Right lobe of liver (tissue), 6 donors: ENCODE results near the gene E2F6. TPM values are rescaled to one million over a fixed set of nuclear protein-coding genes. Genes with fewer than 3 reads are reported as not detected.

Source experiments
- ATAC-seq, 4 donors: fragments of 200-7000 bp; cut with Tn5 transposase; one replicate each; pipeline ENCODE4 v1.9.1; 2020; ENCODE audit warnings: mild to moderate bottlenecking in 4 of 4, moderate library complexity in 4 of 4
- DNase-seq, 3 donors: peaks; one replicate each; pipeline ENCODE4 v3.0.0-alpha.2; 2020
- H3K27ac ChIP-seq, 3 donors: fragments of 200-600 bp; one replicate each; pipeline ENCODE4 v1.8.0; 2022
- H3K27me3 ChIP-seq, 2 donors: fragments of 200-600 bp; one replicate each; pipeline ENCODE4 v1.8.0; 2022
- H3K36me3 ChIP-seq, 4 donors: fragments of 200-600 bp; sonication (generic) in 1 of 4; one replicate each; pipeline versions ENCODE4 v1.5.1 to v1.8.0; 2017 to 2022; ENCODE audit warnings: control low read depth in 1 of 4
- H3K4me1 ChIP-seq, 4 donors: fragments of 200-600 bp; sonication (generic) in 1 of 4; one replicate each; pipeline versions ENCODE4 v1.5.1 to v1.8.0; 2017 to 2022; ENCODE audit warnings: control low read depth in 1 of 4
- H3K4me3 ChIP-seq, 3 donors: fragments of 200-600 bp; one replicate each; pipeline ENCODE4 v1.8.0; 2022
- H3K9me3 ChIP-seq, 4 donors: fragments of 200-600 bp; sonication (generic) in 1 of 4; one replicate each; pipeline versions ENCODE4 v1.5.1 to v1.8.0; 2017 to 2022; ENCODE audit warnings: control low read depth in 1 of 4
- CTCF ChIP-seq, 4 donors: fragments of 200-600 bp in 3 of 4; fragments of 450-650 bp in 1 of 4; IDR thresholded peaks; one replicate each; pipeline versions ENCODE4 v1.5.1 to v1.8.0; 2016 to 2022; ENCODE audit warnings: antibody characterized with exemption in 4 of 4, mild to moderate bottlenecking in 2 of 4
- POLR2A ChIP-seq: fragments of 450-650 bp; IDR thresholded peaks from one replicate; pipeline ENCODE4 v1.6.1; 2017; ENCODE audit warnings: antibody characterized with exemption, mild to moderate bottlenecking
- WGBS: methylation state at CpG from one replicate; pipeline ENCODE4 v1.1.6; 2018; ENCODE audit warnings: low coverage, low lambda C conversion rate; ENCODE audit not compliant: insufficient coverage; ENCODE audit errors: missing lambda C conversion rate; 5-methylcytosine and 5-hydroxymethylcytosine counted together
- intact Hi-C, 2 donors: fragments of 100-400 bp; cut with DNase I; formaldehyde crosslinking; loops; one replicate each; pipeline versions ENCODE4 v1.11.2 to v1.14.1; 2022
- total RNA-seq, 6 experiments: library from RNA; depleted of rRNA in 2 of 6; stranded (reverse); fragments of >200 nt in 2 of 6; fragmentation: NEBNext Ultra II Directional in 3 of 6; extraction: Animal tissue kit (Norgen Biotek cat#: 25700) in 3 of 6; gene quantifications; one replicate each; pipeline versions ENCODE4 v1.1.0 to v1.2.4, GENCODE V29; 2016 to 2023
- donor health status: DM: no; HTN: yes; CAD: no.
- donor health status: DM: no; HTN: no; CAD: no.
- donor health status: DM: no; HTN: no; CAD: no.
- donor health status: DM: no; HTN: yes; CAD: no.
- donor health status: DM: no; HTN: yes; CAD: no.

The E2F6 gene
- total RNA-seq, 6 experiments from 2014 or later = 4.4 to 9.9 (median 5.8) TPM

GRCh38 chr2:11412449-11412810, 53.5 kb downstream of the E2F6 start:
- Histone ChIP-seq H3K9me3 (no peaks in the 10 kb centered on the region), H3K4me1 (peaks cover 0 to 5% (median 0%) of the 10 kb centered on the region in 4 donors), H3K4me3 (peak overlapping the region in 1 of 3 donors; percentile 40), H3K36me3 (no peaks in the 10 kb centered on the region), H3K27ac (no peak overlapping the region), H3K27me3 (no peaks in the 10 kb centered on the region)
- WGBS = 74% methylated on average over 5 of the region's 5 CpGs
- TF ChIP-seq POLR2A = no peak
- no peak for TF ChIP-seq CTCF (IDR thresholded peaks at IDR 0.05)
- intact Hi-C loops = loop anchor here in 1 of 2 donors (5.0 kb wide), 1 partner anchor 180 kb away; no protein-coding TSS in a partner anchor
- DNase-seq (no peak), ATAC-seq (no peak)

- 16% methylated on average over 11 of the region's 11 CpGs for WGBS
- peak in 1 of 3 donors; percentile 60 for DNase-seq
- H3K4me1 ChIP-seq = peaks cover 0 to 5% (median 0%) of the 10 kb centered on the region in 4 donors
- ATAC-seq = peak; percentile 82 to 92 (median 88)
- no peaks in the 10 kb centered on the region for H3K9me3 ChIP-seq
- peak overlapping the region in 1 of 3 donors; percentile 7 for H3K27ac ChIP-seq
- H3K4me3 ChIP-seq = peak overlapping the region; percentile 6 to 40 (median 30)
- intact Hi-C loops = loop anchor here in 1 of 2 donors (5.0 kb wide), 1 partner anchor 180 kb away; no protein-coding TSS in a partner anchor
- H3K36me3 ChIP-seq = no peaks in the 10 kb centered on the region
- no peaks in the 10 kb centered on the region for H3K27me3 ChIP-seq
- TF ChIP-seq POLR2A = no peak
- TF ChIP-seq CTCF (IDR thresholded peaks at IDR 0.05) = peak; percentile 78 to 83 (median 80)
These were observed 54.1 kb downstream of the E2F6 start for GRCh38 chr2:11411768-11412448.

- no peaks in the 10 kb centered on the region for H3K9me3 ChIP-seq
- peak; percentile 11 to 31 (median 20) for ATAC-seq
- no peak for DNase-seq
- 38% methylated on average over 1 of the region's 1 CpG for WGBS
- peaks cover 0 to 5% (median 0%) of the 10 kb centered on the region in 4 donors for H3K4me1 ChIP-seq
- H3K27me3 ChIP-seq = no peaks in the 10 kb centered on the region
- H3K27ac ChIP-seq = no peak overlapping the region
- intact Hi-C loops = loop anchor here in 1 of 2 donors (5.0 kb wide), 1 partner anchor 179 kb away; no protein-coding TSS in a partner anchor
- no peaks in the 10 kb centered on the region for H3K36me3 ChIP-seq
- H3K4me3 ChIP-seq = no peak overlapping the region
- TF ChIP-seq CTCF (IDR thresholded peaks at IDR 0.05) (no peak), POLR2A (no peak)
These were observed 54.7 kb downstream of the E2F6 start for GRCh38 chr2:11411244-11411643.

- no peaks in the 10 kb centered on the region for H3K27me3 ChIP-seq
- no peaks in the 10 kb centered on the region for H3K9me3 ChIP-seq
- TF ChIP-seq POLR2A = no peak
- TF ChIP-seq CTCF (IDR thresholded peaks at IDR 0.05) = no peak
- no peak for DNase-seq
- H3K27ac ChIP-seq = no peak overlapping the region
- WGBS = 80% methylated on average over 5 of the region's 5 CpGs
- intact Hi-C loops = loop anchor here in 1 of 2 donors (5.0 kb wide), 1 partner anchor 178 kb away; no protein-coding TSS in a partner anchor
- peaks cover 0 to 11% (median 0%) of the 10 kb centered on the region in 4 donors for H3K4me1 ChIP-seq
- no peak overlapping the region for H3K4me3 ChIP-seq
- no peaks in the 10 kb centered on the region for H3K36me3 ChIP-seq
- no peak for ATAC-seq
These were observed 55.9 kb downstream of the E2F6 start for GRCh38 chr2:11410101-11410500.
